ENCODE data around the gene TREH.
"Not testable (repeated sequence)": the region's sequence is repeated elsewhere in the genome, so short reads cannot be mapped to it uniquely, and the experiment has no call there.

The TREH gene, protein sequence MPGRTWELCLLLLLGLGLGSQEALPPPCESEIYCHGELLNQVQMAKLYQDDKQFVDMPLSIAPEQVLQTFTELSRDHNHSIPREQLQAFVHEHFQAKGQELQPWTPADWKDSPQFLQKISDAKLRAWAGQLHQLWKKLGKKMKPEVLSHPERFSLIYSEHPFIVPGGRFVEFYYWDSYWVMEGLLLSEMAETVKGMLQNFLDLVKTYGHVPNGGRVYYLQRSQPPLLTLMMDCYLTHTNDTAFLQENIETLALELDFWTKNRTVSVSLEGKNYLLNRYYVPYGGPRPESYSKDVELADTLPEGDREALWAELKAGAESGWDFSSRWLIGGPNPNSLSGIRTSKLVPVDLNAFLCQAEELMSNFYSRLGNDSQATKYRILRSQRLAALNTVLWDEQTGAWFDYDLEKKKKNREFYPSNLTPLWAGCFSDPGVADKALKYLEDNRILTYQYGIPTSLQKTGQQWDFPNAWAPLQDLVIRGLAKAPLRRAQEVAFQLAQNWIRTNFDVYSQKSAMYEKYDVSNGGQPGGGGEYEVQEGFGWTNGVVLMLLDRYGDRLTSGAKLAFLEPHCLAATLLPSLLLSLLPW

GRCh38 chr11:118679483-118679882, at the start of gene TREH:
TSS of gene TREH (minus strand) at chr11:118679650. CDS start at chr11:118679627, 23 bp downstream.
- H3K27ac Mint-ChIP-seq = no peak within 1 kb of the TSS
- H3K4me1 Mint-ChIP-seq (ENCODE audit: low read depth) = peaks cover under 1% of the 10 kb centered on the region
- H3K4me3 Mint-ChIP-seq = no peak within 1 kb of the TSS
- H3K9me3 Mint-ChIP-seq = no peaks in the 10 kb centered on the region
- intact Hi-C loops (cut with micrococcal nuclease) = no loop called here
- peaks cover 45% of the 10 kb centered on the region for H3K27me3 Mint-ChIP-seq
- H3K36me3 Mint-ChIP-seq (ENCODE audit: low read depth) = no peaks in the 10 kb centered on the region

- intact Hi-C loops (cut with micrococcal nuclease) = not testable (repeated sequence)
Measured at GRCh38 chr11:118728112-118728511, 48.7 kb upstream of the TREH start.

GRCh38 chr11:118727721-118728066, 48.2 kb upstream of the TREH start:
- H3K27me3 Mint-ChIP-seq = peaks cover 33% of the 10 kb centered on the region
- H3K9me3 Mint-ChIP-seq; H3K4me3 Mint-ChIP-seq; H3K27ac Mint-ChIP-seq; H3K4me1 Mint-ChIP-seq (ENCODE audit: low read depth); intact Hi-C loops (cut with micrococcal nuclease); H3K36me3 Mint-ChIP-seq (ENCODE audit: low read depth): not testable (repeated sequence)

More at GRCh38 chr11:118728112-118728511, 48.7 kb upstream of the TREH start:
- H3K9me3 Mint-ChIP-seq; H3K4me3 Mint-ChIP-seq; H3K36me3 Mint-ChIP-seq (ENCODE audit: low read depth); H3K4me1 Mint-ChIP-seq (ENCODE audit: low read depth); H3K27ac Mint-ChIP-seq: not testable (repeated sequence)
- H3K27me3 Mint-ChIP-seq = peaks cover 33% of the 10 kb centered on the region

DNA sequence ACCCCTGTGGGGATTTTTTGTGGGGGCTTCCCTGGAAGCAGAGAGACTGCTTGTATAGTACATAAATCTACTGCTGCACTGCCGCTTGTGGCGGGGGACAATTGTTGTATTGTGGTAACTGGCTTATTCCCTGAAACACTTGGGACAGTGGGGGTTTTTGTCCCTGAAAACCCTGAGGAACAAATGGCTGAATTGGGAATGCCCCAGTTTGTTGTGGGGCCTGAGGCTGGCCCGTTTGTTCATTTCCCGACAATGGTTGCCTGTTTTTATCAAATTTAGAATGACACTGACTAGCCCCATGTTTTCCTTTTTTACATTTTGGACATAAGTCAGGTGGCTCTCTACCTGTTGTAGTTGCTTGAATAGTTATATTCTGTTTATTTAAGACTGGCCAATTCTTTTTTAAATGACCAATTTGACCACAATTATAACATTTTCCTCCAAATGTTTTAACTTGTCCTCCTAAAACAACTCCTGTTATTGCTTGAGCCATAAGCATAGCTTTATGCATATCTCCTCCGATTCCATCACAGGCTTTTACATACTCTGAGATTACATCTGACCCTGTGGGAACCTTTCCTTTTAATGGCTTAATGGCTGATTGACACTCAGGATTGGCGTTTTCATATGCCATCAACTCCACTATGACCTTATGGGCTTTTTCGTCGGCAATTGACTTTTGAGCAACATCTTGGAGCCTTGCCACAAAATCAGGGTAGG, 47.7 kb upstream of the TREH start:
- peaks cover 37% of the 10 kb centered on the region for H3K27me3 Mint-ChIP-seq
- H3K27ac Mint-ChIP-seq; H3K9me3 Mint-ChIP-seq; H3K36me3 Mint-ChIP-seq (ENCODE audit: low read depth); H3K4me1 Mint-ChIP-seq (ENCODE audit: low read depth); H3K4me3 Mint-ChIP-seq; intact Hi-C loops (cut with micrococcal nuclease): not testable (repeated sequence)

DNA sequence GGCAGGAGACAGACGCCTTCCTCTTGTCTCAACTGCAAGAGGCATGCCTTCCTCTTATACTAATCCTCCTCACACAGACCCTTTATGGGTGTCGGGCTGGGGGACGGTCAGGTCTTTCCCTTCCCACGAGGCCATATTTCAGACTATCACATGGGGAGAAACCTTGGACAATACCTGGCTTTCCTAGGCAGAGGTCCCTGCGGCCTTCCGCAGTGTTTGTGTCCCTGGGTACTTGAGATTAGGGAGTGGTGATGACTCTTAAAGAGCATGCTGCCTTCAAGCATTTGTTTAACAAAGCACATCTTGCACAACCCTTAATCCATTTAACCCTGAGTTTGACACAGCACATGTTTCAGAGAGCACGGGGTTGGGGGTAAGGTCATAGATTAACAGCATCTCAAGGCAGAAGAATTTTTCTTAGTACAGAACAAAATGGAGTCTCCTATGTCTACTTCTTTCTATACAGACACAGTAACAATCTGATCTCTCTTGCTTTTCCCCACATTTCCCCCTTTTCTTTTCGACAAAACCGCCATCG, 42.1 kb upstream of the TREH start:
- H3K27me3 Mint-ChIP-seq = peaks cover 33% of the 10 kb centered on the region
- H3K36me3 Mint-ChIP-seq (ENCODE audit: low read depth); H3K27ac Mint-ChIP-seq; H3K9me3 Mint-ChIP-seq; intact Hi-C loops (cut with micrococcal nuclease); H3K4me3 Mint-ChIP-seq: not testable (repeated sequence)
- peaks cover 42% of the 10 kb centered on the region for H3K4me1 Mint-ChIP-seq (ENCODE audit: low read depth)

DNA sequence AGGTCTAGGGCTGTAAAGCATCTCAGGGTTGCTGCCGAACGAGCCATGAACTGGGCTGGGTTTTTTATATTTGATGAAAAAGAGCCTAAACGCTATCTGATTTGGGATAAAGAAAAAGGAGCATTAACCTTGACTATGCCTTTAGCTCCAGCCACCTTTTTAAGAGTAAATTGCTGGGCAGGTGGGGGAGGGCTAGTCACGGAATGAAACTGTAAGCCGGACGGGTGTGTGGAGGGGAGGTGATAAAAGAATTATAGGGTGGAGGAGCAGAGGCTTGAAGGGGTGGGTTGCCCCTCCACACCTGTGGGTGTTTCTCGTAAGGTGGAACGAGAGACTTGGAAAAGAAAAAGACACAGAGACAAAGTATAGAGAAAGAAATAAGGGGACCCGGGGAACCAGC, 41.3 kb upstream of the TREH start:
- intact Hi-C loops (cut with micrococcal nuclease); H3K9me3 Mint-ChIP-seq; H3K4me3 Mint-ChIP-seq; H3K36me3 Mint-ChIP-seq (ENCODE audit: low read depth): not testable (repeated sequence)
- Mint-ChIP-seq H3K27ac (peak overlapping the region; percentile 45), H3K4me1 (ENCODE audit: low read depth) (peaks cover 46% of the 10 kb centered on the region), H3K27me3 (peaks cover 33% of the 10 kb centered on the region)

GRCh38 chr11:118720078-118720477, 40.6 kb upstream of the TREH start:
- not testable (repeated sequence) for H3K4me3 Mint-ChIP-seq
- H3K27ac Mint-ChIP-seq = peak overlapping the region; percentile 45

DNA sequence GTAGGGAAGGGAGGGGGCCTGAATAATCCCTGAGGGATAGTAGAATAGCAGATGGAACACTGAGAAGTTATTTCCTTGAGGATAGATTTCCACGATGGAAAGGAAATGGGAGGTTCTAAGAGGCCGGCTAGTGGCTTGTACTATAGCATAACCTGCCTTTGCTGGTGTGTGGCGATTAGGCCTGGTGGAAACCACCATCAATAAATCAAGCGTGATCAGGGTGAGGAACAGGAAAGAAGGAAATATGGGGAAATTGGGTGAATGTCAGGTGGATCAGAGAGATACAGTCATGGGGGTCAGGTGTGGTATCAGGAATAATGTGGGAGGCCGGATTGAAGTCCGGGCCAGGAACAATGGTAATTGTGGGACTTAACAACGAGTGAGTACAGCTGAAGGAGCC, 39.1 kb upstream of the TREH start:
- H3K36me3 Mint-ChIP-seq (ENCODE audit: low read depth); H3K9me3 Mint-ChIP-seq; intact Hi-C loops (cut with micrococcal nuclease); H3K4me3 Mint-ChIP-seq: not testable (repeated sequence)
- Mint-ChIP-seq H3K27me3 (peaks cover 33% of the 10 kb centered on the region), H3K4me1 (ENCODE audit: low read depth) (peaks cover 57% of the 10 kb centered on the region), H3K27ac (peak overlapping the region; percentile 5)

More at GRCh38 chr11:118720078-118720477, 40.6 kb upstream of the TREH start:
- H3K9me3 Mint-ChIP-seq; intact Hi-C loops (cut with micrococcal nuclease); H3K36me3 Mint-ChIP-seq (ENCODE audit: low read depth): not testable (repeated sequence)
- Mint-ChIP-seq H3K27me3 (peaks cover 33% of the 10 kb centered on the region), H3K4me1 (ENCODE audit: low read depth) (peaks cover 53% of the 10 kb centered on the region)

GRCh38 chr11:118717733-118718132, 38.3 kb upstream of the TREH start:
- Mint-ChIP-seq H3K27ac (peak overlapping the region; percentile 26), H3K27me3 (peaks cover 33% of the 10 kb centered on the region), H3K4me1 (ENCODE audit: low read depth) (peaks cover 57% of the 10 kb centered on the region)
- H3K9me3 Mint-ChIP-seq; H3K4me3 Mint-ChIP-seq; intact Hi-C loops (cut with micrococcal nuclease); H3K36me3 Mint-ChIP-seq (ENCODE audit: low read depth): not testable (repeated sequence)

GRCh38 chr11:118717221-118717620, 37.8 kb upstream of the TREH start:
- H3K36me3 Mint-ChIP-seq (ENCODE audit: low read depth); H3K27ac Mint-ChIP-seq; intact Hi-C loops (cut with micrococcal nuclease); H3K9me3 Mint-ChIP-seq; H3K4me3 Mint-ChIP-seq: not testable (repeated sequence)
- H3K27me3 Mint-ChIP-seq = peaks cover 30% of the 10 kb centered on the region
- peaks cover 57% of the 10 kb centered on the region for H3K4me1 Mint-ChIP-seq (ENCODE audit: low read depth)

DNA sequence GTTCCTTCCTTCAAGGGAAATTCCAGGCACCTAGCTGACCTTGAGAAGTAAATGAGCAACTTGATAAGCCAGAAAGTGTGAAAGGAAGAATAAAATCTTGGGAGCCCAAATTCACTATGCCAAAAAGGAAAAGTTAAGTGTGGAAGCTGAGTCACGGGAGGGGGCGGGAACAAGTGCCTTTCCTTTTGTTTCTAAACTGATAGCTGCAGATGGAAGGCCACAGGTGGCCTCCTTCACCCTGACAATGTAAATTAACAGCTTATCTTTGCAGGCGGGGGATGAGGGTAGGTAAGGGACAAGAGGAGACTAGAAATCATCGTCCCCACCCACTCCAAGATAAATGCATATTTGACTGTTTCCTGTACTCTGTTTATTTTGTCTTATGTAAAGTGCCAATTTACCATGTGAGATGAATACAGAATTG, 36.4 kb upstream of the TREH start:
- intact Hi-C loops (cut with micrococcal nuclease) = no loop called here
- H3K4me1 Mint-ChIP-seq (ENCODE audit: low read depth) = peaks cover 57% of the 10 kb centered on the region
- H3K9me3 Mint-ChIP-seq = no peaks in the 10 kb centered on the region
- H3K4me3 Mint-ChIP-seq = no peak overlapping the region
- H3K27ac Mint-ChIP-seq = no peak overlapping the region
- no peaks in the 10 kb centered on the region for H3K36me3 Mint-ChIP-seq (ENCODE audit: low read depth)
- H3K27me3 Mint-ChIP-seq = peaks cover 28% of the 10 kb centered on the region

GRCh38 chr11:118715245-118715831, 35.9 kb upstream of the TREH start:
- H3K4me3 Mint-ChIP-seq = no peak overlapping the region
- no peaks in the 10 kb centered on the region for H3K9me3 Mint-ChIP-seq
- H3K27me3 Mint-ChIP-seq = peaks cover 24% of the 10 kb centered on the region
- H3K4me1 Mint-ChIP-seq (ENCODE audit: low read depth) = peaks cover 52% of the 10 kb centered on the region
- no peak overlapping the region for H3K27ac Mint-ChIP-seq
- intact Hi-C loops (cut with micrococcal nuclease) = no loop called here
- H3K36me3 Mint-ChIP-seq (ENCODE audit: low read depth) = no peaks in the 10 kb centered on the region

GRCh38 chr11:118714816-118715215, 35.4 kb upstream of the TREH start:
- H3K27me3 Mint-ChIP-seq = peaks cover 19% of the 10 kb centered on the region
- H3K36me3 Mint-ChIP-seq (ENCODE audit: low read depth) = no peaks in the 10 kb centered on the region
- intact Hi-C loops (cut with micrococcal nuclease) = no loop called here
- H3K4me3 Mint-ChIP-seq = no peak overlapping the region
- peaks cover 47% of the 10 kb centered on the region for H3K4me1 Mint-ChIP-seq (ENCODE audit: low read depth)
- no peaks in the 10 kb centered on the region for H3K9me3 Mint-ChIP-seq
- H3K27ac Mint-ChIP-seq = no peak overlapping the region

DNA sequence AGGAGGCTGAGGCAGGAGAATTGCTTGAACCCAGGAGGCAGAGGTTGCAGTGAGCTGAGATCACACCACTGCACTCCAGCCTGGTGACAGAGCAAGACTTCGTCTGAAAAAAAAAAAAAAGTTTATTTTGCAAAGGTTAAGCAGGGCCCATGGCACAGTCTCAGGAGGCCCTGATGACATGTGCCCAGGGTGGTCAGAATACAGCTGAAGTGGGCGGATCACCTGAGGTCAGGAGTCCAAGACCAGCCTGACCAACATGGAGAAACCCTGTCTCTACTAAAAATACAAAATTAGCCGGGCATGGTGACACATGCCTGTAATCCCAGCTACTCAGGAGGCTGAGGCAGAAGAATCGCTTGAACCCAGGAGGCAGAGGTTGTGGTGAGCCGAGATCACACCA, 35.0 kb upstream of the TREH start:
- H3K4me3 Mint-ChIP-seq; intact Hi-C loops (cut with micrococcal nuclease); H3K27ac Mint-ChIP-seq; H3K9me3 Mint-ChIP-seq; H3K36me3 Mint-ChIP-seq (ENCODE audit: low read depth): not testable (repeated sequence)
- H3K27me3 Mint-ChIP-seq = peaks cover 16% of the 10 kb centered on the region
- H3K4me1 Mint-ChIP-seq (ENCODE audit: low read depth) = peaks cover 43% of the 10 kb centered on the region

Data from dendritic cell treated with granulocyte-macrophage colony-stimulating factor and Interleukin-4, amounts not matched to agents 40 ng/mL and 50 ng/mL, for 4 days (primary cell).